SK-N-MC (cell line): ENCODE data around the gene PPFIBP2.

Experiments
- EZH2 ChIP-seq: fragments of 200-600 bp; sonication (generic); IDR thresholded peaks from one replicate; pipeline ENCODE4 v1.6.1; 2017; ENCODE audit warnings: antibody characterized with exemption
- POLR2AphosphoS5 ChIP-seq: IDR thresholded peaks from 2 replicates; pipeline ENCODE4 v1.6.1; 2012; ENCODE audit warnings: mild to moderate bottlenecking, low read depth, low read length, borderline replicate concordance

DNA sequence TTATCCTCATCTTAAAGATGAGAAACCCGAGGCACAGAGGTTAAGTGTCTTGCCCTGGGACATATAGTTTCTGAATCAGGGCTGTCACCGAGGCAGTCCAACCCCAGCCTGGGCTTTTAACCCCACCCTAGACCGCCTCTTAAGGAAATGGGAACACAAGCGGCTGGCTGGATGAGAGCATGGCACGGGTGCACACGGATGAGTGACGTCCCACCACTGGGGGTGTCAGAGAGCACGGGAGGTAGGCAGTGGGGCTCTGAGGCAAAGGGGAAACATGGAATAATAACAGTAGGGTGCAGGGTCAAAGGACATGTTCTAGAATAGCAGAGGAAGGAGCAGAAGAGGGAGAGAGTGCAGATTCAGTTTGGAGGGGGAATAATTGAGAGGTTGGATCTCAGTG lies 22.3 kb downstream of the PPFIBP2 start:
- TF ChIP-seq POLR2AphosphoS5, result no peak
- no peak for TF ChIP-seq EZH2
